ENCODE data around the gene TVP23C. TPM values are rescaled to one million over a fixed set of nuclear protein-coding genes. Genes with fewer than 3 reads are reported as not detected.

TVP23C gene
- total RNA-seq, 1 experiment from 2014 or later, result 15.3 TPM

DNA sequence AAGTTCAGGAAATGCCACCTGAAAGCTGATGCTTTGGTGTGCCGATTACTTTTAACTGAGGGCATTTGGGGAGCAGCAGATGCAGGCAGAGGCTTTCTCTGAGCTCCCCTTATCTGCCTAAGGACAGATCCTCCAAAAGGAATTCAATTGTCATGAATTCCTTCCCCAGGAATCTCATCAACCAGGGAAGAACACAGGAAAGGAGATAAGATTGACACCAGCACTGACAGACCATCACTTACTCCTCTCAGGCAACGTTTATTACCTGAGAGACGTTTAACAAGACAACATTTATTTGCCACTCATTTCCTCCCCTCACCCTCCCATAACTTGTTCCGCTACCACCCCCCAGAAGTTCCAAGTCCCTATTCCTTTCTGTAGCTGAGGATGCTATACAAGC is 78.2 kb downstream of the TVP23C start:
- Mint-ChIP-seq H3K9me3 (ENCODE audit: unreplicated experiment) (no peaks in the 10 kb centered on the region), H3K4me3 (ENCODE audit: unreplicated experiment) (no peak overlapping the region), H3K27ac (ENCODE audit: unreplicated experiment) (no peak overlapping the region), H3K36me3 (ENCODE audit: insufficient read depth, unreplicated experiment) (no peaks in the 10 kb centered on the region), H3K27me3 (ENCODE audit: insufficient read depth, unreplicated experiment) (no peaks in the 10 kb centered on the region), H3K4me1 (ENCODE audit: low read depth, unreplicated experiment) (peaks cover 20% of the 10 kb centered on the region)
- POLR2A ChIA-PET, result no interaction called here
- CTCF ChIA-PET, result no interaction called here
- H3K9me3 ChIP-seq, result no peaks in the 10 kb centered on the region
- intact Hi-C loops (cut with micrococcal nuclease; ENCODE audit: unreplicated experiment), result no loop called here
- H3K36me3 ChIP-seq (ENCODE audit: control insufficient read depth, insufficient read depth, low read length), result no peaks in the 10 kb centered on the region
- H3K27me3 ChIP-seq (replicated peaks; ENCODE audit: control insufficient read depth, insufficient read depth, low read length), result no peaks in the 10 kb centered on the region
- DNase-seq, result no peak
- BruUV-seq (replicated peaks), result no TSS peak
- no peak overlapping the region for H3K4me3 ChIP-seq (ENCODE audit: low read depth, low read length)
- H3K4me1 ChIP-seq, result 0 out of 2 replicates have a peak, but pooled peaks cover 5% of the 10 kb centered on the region
- TF ChIP-seq, protein P1, sequence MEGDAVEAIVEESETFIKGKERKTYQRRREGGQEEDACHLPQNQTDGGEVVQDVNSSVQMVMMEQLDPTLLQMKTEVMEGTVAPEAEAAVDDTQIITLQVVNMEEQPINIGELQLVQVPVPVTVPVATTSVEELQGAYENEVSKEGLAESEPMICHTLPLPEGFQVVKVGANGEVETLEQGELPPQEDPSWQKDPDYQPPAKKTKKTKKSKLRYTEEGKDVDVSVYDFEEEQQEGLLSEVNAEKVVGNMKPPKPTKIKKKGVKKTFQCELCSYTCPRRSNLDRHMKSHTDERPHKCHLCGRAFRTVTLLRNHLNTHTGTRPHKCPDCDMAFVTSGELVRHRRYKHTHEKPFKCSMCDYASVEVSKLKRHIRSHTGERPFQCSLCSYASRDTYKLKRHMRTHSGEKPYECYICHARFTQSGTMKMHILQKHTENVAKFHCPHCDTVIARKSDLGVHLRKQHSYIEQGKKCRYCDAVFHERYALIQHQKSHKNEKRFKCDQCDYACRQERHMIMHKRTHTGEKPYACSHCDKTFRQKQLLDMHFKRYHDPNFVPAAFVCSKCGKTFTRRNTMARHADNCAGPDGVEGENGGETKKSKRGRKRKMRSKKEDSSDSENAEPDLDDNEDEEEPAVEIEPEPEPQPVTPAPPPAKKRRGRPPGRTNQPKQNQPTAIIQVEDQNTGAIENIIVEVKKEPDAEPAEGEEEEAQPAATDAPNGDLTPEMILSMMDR (IDR thresholded peaks at IDR 0.05; ENCODE audit: insufficient read depth in 1 of 2, low read depth in 1 of 2, low read length in 1 of 2, severe bottlenecking in 1 of 2, unreplicated experiment in 1 of 2), result no peak

DNA sequence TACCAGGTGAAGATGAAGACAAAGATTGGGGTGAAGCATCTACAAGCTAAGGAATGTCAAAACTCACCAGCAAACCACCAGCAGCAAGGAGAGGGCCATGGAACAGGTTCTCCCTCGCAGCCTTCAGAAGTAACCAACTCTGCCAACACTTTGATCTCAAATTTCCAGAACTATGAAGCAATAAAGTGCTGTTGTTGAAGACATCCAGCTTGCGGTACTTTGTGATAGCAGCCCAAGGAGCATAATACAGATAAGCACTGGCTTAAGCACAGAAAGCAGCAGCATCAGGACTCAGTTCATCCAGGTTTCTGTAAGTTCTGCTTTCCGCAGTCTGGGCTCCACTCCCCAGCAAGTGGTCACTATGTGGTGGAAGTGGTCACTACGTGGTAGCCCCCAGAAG is 79.9 kb downstream of the TVP23C start:
- H3K27me3 Mint-ChIP-seq (ENCODE audit: insufficient read depth, unreplicated experiment), result no peaks in the 10 kb centered on the region
- TF ChIP-seq, protein P1 (IDR thresholded peaks at IDR 0.05; ENCODE audit: insufficient read depth in 1 of 2, low read depth in 1 of 2, low read length in 1 of 2, severe bottlenecking in 1 of 2, unreplicated experiment in 1 of 2), result no peak
- Histone ChIP-seq H3K4me3 (ENCODE audit: low read depth, low read length) (no peak overlapping the region), H3K9me3 (no peaks in the 10 kb centered on the region), H3K36me3 (ENCODE audit: control insufficient read depth, insufficient read depth, low read length) (no peaks in the 10 kb centered on the region), H3K27me3 (replicated peaks; ENCODE audit: control insufficient read depth, insufficient read depth, low read length) (no peaks in the 10 kb centered on the region), H3K4me1 (0 out of 2 replicates have a peak, but pooled peaks cover 5% of the 10 kb centered on the region)
- H3K4me3 Mint-ChIP-seq (ENCODE audit: unreplicated experiment), result no peak overlapping the region
- ChIA-PET CTCF (no interaction called here), POLR2A (no interaction called here)
- H3K27ac Mint-ChIP-seq (ENCODE audit: unreplicated experiment), result no peak overlapping the region
- no peaks in the 10 kb centered on the region for H3K9me3 Mint-ChIP-seq (ENCODE audit: unreplicated experiment)
- no peak for DNase-seq
- no TSS peak for BruUV-seq (replicated peaks)
- intact Hi-C loops (cut with micrococcal nuclease; ENCODE audit: unreplicated experiment), result no loop called here
- no peaks in the 10 kb centered on the region for H3K36me3 Mint-ChIP-seq (ENCODE audit: insufficient read depth, unreplicated experiment)
- peaks cover 20% of the 10 kb centered on the region for H3K4me1 Mint-ChIP-seq (ENCODE audit: low read depth, unreplicated experiment)

DNA sequence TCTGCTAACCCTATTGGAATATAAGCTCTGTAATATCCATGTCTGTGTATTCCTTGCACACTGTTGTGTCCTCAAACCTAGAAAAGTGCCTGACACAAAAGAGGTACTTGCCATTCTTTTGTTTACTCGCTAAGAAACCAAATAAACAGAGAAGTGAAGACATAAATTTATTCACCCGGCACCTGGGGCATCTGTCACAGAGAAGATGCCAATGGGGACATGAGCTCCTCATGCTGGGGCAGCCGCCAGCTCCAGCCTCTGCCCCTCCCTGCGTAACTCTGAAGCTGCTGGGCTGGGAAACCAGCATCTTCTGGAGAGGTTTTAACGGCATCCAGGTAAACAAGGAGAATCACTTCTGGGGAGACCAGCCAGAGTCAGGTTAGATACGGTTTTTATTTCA is 80.8 kb downstream of the TVP23C start:
- H3K27ac Mint-ChIP-seq (ENCODE audit: unreplicated experiment), result no peak overlapping the region
- CTCF ChIA-PET, result no interaction called here
- no peak overlapping the region for H3K4me3 Mint-ChIP-seq (ENCODE audit: unreplicated experiment)
- peaks cover 17% of the 10 kb centered on the region for H3K4me1 Mint-ChIP-seq (ENCODE audit: low read depth, unreplicated experiment)
- H3K36me3 Mint-ChIP-seq (ENCODE audit: insufficient read depth, unreplicated experiment), result no peaks in the 10 kb centered on the region
- no peaks in the 10 kb centered on the region for H3K9me3 Mint-ChIP-seq (ENCODE audit: unreplicated experiment)
- Histone ChIP-seq H3K4me1 (0 out of 2 replicates have a peak, but pooled peaks cover 5% of the 10 kb centered on the region), H3K4me3 (ENCODE audit: low read depth, low read length) (no peak overlapping the region), H3K36me3 (ENCODE audit: control insufficient read depth, insufficient read depth, low read length) (no peaks in the 10 kb centered on the region), H3K9me3 (no peaks in the 10 kb centered on the region), H3K27me3 (replicated peaks; ENCODE audit: control insufficient read depth, insufficient read depth, low read length) (no peaks in the 10 kb centered on the region)
- intact Hi-C loops (cut with micrococcal nuclease; ENCODE audit: unreplicated experiment), result no loop called here
- no peaks in the 10 kb centered on the region for H3K27me3 Mint-ChIP-seq (ENCODE audit: insufficient read depth, unreplicated experiment)
- BruUV-seq (replicated peaks), result no TSS peak
- DNase-seq, result no peak
- POLR2A ChIA-PET, result no interaction called here
- TF ChIP-seq, protein P1 (IDR thresholded peaks at IDR 0.05; ENCODE audit: insufficient read depth in 1 of 2, low read depth in 1 of 2, low read length in 1 of 2, severe bottlenecking in 1 of 2, unreplicated experiment in 1 of 2), result no peak

Measured in Caco-2 (cell line).